ENCODE data around the gene TEAD1.
A peak's percentile ranks its signal among the peaks of the same experiment; 100 is the strongest.

- TF ChIP-seq CTCF (IDR thresholded peaks at IDR 0.05) (no peak), EP300 (IDR thresholded peaks at IDR 0.05) (peak in 1 of 2 donors; percentile 44)
Measured at GRCh38 chr11:12889243-12889642, 215.0 kb downstream of the TEAD1 start.

Measured in tibial nerve (tissue), 4 donors.